C4-2B (cell line): Measurements from ENCODE around the gene DOCK3.

Source experiments
- H3K27ac ChIP-seq: fragments of 450-650 bp; 2 replicates; pipeline ENCODE4 v1.5.1; 2017
- CTCF ChIP-seq: fragments of 450-650 bp; conservative IDR thresholded peaks from 2 replicates; pipeline ENCODE4 v1.5.1; 2017; ENCODE audit warnings: mild to moderate bottlenecking
- ZFX ChIP-seq: fragments of 450-650 bp; IDR thresholded peaks from 2 replicates; pipeline ENCODE4 v1.6.1; 2017

DOCK3 gene

GRCh38 chr3:51336261-51336660 is 661.5 kb downstream of the DOCK3 start:
- no peak for TF ChIP-seq CTCF
- TF ChIP-seq ZFX, result no peak

GRCh38 chr3:51337666-51338065 is 662.9 kb downstream of the DOCK3 start:
- TF ChIP-seq ZFX, result no peak
- TF ChIP-seq CTCF, result no peak
- H3K27ac ChIP-seq, result no peak overlapping the region

More at GRCh38 chr3:51336261-51336660, 661.5 kb downstream of the DOCK3 start:
- no peak overlapping the region for H3K27ac ChIP-seq

- TF ChIP-seq CTCF, result no peak
- no peak for TF ChIP-seq ZFX
- no peak overlapping the region for H3K27ac ChIP-seq
Measured at GRCh38 chr3:51338632-51339031, 663.9 kb downstream of the DOCK3 start.

- TF ChIP-seq ZFX (no peak), CTCF (no peak)
- no peak overlapping the region for H3K27ac ChIP-seq
Measured at GRCh38 chr3:51340013-51340829, 665.5 kb downstream of the DOCK3 start.

GRCh38 chr3:51340989-51341636 is 666.4 kb downstream of the DOCK3 start:
- no peak for TF ChIP-seq ZFX
- TF ChIP-seq CTCF, result no peak
- no peak overlapping the region for H3K27ac ChIP-seq

GRCh38 chr3:51343918-51344687 is 669.4 kb downstream of the DOCK3 start:
- H3K27ac ChIP-seq, result no peak overlapping the region
- TF ChIP-seq CTCF (no peak), ZFX (no peak)

GRCh38 chr3:51350751-51351150 is 676.0 kb downstream of the DOCK3 start:
- H3K27ac ChIP-seq, result no peak overlapping the region
- TF ChIP-seq CTCF (no peak), ZFX (no peak)
